AG08396 (cell line): ENCODE results near the gene ITPK1.

Source experiments
- DNase-seq: peaks from one replicate; pipeline ENCODE4 v3.0.0; 2012; ENCODE audit warnings: low spot score, mixed read lengths

The ITPK1 gene

DNA sequence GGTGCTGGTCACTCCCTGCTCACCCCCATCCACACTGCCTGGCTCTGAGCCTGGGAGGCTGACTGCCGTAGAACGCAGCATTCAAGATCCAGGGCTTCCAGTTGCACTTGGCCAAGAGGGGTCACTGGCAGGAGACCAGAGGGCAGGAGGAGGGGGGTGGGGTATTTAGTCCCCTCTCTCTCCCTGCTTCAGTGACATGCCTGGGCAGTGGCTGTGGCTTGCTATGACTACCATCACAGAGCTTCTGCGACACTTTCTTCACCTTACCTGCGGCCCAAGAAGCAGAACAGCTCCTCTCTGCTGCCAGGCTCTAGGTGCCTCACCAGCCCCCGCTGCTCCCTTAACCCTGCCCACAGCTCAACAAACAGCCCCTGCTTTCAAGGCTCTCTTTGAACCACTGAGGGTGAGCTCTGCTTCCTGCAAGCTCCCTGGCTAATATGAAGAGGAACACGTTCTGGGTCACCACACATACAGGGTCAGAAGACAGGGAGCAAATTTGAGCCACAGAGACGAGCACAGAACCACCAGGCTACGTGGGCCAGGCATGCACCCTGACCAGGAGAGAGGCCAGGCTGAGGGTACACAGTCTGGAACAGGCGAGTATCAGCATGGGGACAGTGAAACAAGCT lies 55.7 kb downstream of the ITPK1 start:
- no peak for DNase-seq

DNA sequence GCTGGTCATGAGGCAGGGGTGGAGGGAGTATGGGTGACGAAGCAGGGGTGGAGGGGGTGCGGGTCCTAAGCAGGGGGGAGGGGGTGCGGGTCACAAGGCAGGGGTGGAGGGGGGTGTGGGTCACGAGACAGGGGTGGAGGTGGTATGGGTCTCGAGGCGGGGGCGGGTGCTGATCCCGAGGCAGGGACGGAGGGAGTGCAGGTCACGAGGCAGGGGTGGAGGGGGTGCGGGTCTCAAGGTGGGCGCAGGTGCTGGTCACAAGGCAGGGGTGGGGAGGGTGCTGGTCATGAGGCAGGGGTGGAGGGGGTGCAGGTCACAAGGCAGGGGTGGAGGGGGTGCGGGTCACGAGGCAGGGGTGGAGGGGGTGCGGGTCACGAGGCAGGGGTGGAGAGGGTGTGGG lies 56.5 kb downstream of the ITPK1 start:
- DNase-seq = no peak

DNA sequence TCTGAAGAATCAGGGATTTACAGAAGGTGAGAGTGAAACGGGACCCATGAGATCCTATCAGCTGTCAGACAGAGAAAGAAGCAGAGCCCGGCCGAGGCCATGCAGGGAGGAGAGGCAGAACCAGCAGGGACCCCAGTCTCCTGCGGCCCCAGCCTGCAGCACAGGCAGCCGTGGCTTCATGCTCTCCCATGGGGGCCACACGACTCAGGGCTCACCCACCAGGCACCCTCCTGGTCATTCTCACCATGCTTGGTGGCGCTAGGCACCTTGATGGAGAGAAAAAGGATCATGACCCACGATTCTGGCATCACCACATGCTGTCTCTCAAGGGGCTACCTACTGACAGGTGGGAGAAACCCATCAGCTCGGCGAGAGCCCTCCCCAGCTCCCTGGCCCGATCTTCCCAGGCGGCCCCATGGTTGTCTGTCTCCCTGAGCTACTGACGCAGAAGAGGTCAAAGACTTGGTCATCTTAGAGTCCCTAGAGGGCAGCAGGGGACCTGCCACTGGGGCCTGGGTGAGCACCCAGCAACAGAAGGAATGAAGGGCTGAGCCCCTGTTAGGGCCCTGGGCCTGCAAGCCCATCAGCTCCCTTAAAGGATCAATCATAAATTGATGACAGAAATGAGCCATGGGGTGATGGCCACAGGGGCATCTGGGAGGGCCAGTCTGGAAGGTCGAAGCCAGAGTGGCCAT lies 58.0 kb downstream of the ITPK1 start:
- no peak for DNase-seq

DNA sequence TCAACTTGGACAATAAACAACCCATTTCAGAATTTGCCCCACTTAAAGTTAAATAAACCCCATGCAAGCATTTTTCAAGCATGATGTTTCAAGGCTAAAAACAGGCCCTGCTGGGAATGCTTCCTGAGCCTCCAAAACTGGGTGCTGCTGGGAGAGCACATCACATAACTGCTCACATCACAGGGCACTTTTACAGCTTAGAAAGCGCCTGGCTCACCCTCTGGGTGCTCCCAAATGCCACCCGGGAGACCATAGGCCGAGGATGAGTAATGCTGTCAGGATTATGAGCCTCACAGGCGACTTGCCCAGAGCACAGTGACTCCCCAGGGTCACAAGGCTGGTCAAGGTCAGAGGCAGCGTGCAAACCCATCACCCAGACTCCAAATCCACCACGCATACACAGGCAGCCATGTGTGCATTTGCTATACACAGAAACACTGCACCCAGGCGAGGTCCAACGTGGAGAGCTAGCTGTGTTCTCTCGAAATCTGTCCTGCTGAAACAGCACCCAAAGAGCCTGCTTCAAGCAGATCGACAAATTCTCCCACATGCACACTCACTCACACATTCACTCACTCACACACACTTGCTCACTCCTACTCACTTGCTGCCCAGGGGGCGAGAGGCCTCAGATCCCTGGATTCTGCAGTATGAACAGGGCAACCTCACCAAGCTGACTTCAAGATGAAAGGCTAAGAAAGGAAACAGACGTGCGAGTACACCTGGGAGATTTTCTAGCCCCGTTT lies 58.7 kb downstream of the ITPK1 start:
- peak; percentile 45 for DNase-seq

DNA sequence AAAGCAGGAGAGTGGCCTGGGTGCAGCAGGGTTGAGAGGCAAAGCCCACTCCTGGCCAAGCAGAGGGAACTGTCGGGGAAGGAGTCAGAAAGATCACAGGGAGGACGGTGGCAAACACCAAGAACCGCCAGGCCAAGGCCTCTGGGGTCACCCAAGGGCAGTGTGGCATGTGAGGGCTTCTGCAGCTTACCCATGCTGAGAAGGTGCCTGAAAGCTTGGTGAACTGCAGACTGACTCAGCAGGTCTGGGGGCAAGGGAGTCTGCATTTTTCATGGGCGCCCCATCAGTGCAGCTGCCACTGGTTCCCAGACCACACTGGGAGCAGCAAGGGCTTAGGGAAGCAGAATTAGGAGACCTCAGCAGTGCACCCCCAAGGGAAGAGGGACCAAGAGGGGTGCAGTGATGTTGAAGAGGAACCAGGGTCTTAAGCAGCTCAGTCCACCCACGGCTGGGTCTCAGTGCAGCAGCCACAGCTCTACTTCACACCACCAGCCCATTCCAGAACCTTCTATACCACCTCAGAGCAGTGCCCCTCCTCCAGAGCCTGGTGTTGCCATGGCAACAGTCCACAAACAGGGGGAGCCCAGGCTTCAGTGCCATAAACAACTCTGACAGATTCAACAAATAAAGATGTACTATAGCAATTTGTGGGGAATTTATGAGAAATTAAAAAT lies 59.4 kb downstream of the ITPK1 start:
- DNase-seq = peak; percentile 50

DNA sequence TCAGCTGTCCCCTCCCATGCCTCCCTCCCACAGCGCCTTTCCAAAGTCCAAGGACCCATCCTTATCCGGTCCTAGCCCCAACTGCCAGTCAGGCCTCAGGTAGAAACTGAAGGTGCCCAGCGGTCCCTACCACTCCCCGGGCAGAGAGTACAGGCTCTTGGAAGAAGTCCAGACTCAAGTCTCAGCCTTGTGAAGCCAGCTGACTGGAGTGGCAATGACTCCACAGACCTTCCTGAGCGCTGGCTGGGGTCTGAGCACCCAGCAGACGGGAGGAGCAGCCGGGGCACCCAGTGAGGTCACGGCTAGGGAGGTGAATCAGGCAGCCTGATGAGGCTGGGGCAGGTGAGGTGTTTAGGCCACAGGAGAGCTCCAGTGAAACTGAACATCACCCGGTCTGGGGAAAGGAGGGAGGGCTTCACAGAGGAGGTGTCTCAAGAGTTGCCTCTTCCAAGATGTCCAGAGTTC lies 60.0 kb downstream of the ITPK1 start:
- DNase-seq = no peak

DNA sequence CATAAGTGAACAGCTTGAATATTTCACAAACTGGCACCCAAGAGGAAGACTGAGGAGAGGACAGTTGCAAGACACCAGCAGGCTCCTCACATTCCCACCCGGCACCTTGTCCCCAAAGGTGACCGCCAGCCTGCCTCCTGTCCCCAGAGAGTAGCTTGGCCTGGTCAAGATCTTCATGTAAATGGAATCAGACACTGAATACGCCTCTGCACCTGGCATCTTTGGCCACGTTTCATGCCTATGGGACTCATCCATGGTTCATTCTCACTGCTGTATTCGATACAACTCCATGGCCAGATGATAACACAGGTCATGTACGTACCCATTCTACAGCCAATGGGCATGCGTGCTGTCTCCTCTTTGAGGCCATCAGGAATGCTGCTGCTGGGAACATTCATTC lies 60.8 kb downstream of the ITPK1 start:
- no peak for DNase-seq

DNA sequence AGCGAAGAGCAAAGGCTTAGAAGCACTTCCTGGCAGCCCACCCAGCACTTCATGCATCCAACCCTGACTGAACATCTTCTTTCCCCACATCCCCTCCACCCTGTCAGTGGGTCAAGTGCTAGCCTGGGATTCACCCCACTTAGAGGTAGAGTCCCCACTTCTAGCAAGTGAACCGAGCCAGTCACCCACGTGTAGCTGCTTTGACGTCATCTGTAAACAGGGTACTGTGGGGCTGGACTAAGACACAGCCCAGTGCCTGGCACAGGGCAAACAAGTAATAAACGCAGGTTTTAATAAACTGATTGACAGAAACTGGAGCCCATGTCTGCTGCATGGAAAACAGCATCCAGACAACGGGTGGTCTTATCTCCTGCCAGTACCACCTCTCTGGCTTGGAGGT lies 61.7 kb downstream of the ITPK1 start:
- no peak for DNase-seq

DNA sequence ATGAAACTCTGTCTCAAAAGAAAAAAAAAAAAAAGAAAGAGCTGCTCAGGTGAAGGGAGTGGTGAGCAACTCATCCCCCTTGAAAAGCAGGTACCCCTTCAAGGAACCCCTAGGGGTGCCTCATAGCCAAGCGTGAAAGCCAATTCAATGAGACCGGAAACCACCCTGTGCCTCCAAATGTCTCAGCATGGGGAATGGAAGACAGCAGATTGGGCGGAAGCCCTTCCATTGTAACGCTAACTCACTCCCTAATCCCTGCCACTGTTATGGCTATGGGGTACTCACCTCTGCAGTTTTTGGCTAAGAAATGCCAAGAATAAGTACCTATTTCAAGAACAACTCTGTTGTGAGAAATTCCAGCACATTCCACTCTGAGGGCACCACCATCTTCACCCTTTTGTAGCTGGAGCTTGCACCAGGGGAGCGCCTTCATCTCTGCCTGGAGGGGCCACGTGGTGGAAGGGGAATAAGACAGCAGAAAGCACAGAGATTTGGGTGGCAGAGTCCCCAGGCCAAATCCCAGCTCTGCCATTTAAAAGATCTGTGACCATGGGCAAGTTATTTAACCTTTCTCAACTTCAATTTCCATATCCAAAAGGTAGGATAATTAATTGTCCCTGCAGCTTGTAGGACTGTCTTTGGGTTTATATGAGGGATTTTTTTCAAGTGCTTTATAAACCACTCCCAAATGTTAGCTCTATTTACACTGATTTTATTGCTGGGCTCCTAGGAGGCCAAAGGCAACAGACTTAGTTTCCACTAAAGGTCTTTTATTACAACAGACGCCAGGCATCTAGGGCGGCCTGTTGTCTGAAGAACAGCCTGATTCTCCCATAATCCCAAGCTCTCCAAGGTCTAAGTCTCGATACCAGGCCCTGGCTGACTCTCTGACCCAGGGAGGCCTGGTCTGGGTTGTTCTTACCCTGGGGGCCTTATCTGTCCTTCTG lies 63.9 kb downstream of the ITPK1 start:
- no peak for DNase-seq

DNA sequence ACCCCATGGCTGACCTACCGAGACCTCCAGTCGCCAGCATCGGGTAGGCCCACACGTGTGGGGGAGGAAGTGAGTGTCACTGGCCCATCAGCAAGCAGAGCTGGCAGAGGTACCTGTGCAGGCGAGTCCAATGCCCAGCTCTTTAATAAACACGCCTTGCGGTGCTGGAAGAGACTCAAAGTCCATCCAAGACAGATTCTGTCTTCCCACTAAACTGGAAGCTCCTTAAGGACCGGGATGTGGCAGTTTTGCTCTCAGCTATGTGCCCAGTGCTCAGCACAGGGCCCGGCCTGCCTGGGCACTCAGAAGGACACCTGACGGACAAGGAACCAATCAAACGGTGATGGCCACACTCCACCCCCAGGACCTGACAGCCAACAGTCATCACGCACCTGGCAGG lies 65.0 kb downstream of the ITPK1 start:
- no peak for DNase-seq

DNA sequence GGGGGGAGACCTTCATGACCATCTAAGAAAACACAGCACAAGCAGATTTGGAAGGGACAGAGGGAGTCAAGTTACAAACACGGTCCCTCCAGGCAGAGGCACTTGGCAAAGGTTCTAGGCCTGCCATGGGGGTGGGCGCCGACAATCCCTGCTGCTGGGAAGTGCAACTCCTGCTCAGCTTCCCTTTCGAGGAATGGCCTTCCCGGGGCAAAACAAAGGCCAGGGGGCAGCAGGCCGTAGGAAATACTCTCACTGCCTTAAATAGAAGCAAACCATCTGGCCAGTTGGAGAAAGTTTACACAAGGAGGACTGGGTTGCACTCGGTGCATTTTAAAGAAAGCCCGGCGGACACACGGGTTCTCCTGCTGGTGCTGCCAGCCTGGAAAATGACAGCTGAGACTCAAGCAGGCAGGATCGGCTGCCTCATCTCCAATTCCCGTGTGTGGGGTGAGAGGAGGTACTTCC lies 65.8 kb downstream of the ITPK1 start:
- no peak for DNase-seq

DNA sequence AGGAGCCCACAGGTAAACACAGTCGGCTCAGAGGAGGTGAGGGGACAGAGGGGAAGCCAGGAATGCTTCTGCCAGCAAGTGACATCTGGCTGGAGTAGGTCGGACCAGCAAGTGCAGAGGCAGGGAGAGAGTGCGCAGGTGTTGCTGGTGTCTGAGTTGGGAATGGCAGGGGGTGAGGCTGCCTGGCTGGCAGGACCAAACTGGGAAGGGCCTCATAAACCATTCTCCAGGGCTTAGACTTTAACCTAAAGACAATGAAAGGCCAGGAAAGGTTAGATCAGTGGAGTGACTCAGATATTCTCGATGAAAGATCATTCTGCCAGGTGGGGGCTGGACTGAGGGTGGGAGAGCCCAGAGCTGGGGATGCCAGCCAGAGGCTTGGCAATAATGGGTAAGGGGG lies 66.4 kb downstream of the ITPK1 start:
- no peak for DNase-seq

DNA sequence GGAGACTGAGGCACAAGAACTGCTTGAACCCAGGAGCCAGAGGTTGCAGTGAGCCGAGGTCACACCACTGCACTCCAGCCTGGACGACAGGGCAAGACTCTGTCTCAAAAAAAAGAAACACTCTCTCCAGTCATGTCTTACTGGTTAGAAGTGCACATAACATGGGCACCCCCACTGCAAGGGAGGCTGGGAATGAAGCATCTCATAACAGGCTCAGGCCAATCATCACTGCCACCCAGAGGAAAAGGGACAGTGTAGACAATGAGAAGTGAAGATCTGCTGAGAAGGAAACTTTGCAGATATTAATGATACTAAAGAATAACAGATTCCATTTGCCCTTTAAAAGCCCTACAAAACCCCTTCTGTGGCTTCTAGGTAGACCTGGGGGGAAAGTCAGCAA lies 66.9 kb downstream of the ITPK1 start:
- no peak for DNase-seq

DNA sequence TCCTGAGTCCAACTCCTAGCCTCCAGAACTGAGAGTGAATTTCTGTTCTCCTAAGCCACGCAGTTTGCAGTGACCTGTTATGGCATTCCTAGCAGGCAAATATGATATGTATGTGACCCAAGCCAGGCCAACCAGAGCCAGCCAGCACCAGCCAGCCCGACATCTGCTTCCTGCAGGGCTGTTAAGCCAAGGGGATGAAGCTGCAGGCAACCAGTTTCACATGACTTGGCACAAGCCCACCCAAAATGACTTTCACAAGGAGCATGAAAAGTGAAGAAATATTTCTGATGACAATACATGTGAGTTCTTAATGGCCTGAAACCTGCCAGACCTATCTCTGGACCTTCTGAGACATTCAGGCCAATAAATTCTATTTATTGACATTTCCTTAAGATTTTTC lies 68.1 kb downstream of the ITPK1 start:
- DNase-seq = no peak

DNA sequence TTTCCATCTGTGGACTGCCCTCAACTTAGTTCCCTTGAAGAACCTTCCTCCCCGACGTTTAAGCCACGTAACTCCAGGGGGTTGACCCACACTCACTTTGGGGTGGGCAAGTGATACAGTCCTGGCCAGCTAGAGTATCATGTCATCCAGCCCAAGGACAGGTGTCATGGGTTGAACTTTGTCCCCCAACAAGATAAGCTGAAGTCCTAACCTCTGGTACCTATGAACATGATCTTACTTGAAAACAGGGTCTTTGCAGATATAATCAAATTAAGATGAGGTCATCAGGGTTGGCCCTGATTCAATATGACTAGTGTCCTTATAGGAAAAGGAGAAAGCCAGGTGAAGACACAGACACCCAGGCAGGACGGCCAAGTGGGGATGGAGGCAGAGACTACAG lies 68.6 kb downstream of the ITPK1 start:
- DNase-seq = no peak

DNA sequence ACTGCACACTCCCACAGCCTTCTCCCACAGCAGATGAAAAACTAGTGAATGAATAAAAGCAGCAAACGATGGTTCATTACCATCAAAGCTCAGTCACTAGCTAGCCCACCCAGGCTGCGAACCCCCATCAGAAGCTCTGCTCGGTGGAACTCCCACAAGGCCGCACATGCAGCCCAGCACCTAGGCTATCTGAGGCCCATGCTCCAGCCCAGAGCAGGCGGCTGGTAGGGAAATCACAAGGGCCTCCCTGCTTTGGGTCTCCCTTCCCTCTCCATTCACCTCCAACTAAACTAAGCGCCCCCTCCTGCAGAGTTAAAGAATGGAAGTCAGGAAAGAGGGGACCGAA lies 69.0 kb downstream of the ITPK1 start:
- no peak for DNase-seq

DNA sequence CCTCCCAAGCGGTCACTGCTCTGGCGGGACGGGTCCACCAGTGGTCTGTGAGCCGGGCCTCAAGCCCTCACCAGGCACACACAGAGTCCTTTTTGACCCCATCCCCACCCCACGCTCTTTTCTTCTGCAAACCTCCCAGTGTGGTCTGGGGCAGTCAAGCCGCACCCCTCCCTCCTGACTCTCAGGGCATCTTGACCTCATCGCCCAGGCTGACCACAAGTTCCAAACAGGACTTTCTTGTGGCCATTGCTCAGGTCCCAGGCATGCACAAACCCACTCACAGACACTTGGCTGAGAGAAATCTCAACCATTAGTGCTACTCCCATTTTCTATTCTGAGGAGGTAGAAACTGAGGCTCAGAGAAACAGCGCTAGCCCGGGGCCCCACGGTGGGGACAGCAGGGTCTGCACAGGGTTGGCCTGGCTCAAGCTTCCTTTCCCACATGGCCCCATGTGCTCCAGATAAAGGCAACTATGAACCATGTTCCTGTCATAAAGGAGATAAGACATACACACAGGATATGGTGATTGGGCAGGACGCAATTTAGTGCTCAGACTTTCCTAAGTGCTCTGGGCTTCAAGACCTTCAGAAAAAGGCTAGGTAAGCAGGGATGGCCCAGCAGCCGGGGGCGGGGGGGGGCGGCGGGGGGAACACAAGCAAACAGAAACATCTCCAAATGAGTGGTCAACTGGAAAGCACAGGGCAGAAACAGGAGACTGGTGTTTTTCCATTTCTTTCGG lies 69.6 kb downstream of the ITPK1 start:
- peak; percentile 87 for DNase-seq

DNA sequence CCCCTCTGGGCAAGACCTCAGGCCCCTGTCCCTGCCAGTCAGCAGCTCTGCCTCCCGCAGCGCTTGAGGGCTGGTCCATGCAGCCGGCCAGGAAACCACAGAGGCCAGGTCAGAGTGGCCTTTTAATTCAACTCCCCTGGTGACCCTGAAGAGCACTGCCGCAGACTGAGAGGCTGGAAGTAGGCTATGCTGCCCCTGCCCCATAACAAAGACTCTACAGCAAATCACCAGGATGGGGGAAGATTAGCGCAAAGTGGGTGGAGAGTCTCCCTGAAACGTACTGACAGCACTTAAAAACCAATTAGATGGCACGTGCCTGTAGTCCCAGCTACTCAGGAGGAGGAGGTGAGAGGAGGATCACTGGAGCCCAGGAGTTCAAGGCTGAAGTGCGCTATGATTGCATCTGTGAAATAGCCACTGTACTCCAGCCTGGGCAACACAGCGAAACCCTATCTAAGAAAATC lies 70.5 kb downstream of the ITPK1 start:
- no peak for DNase-seq

DNA sequence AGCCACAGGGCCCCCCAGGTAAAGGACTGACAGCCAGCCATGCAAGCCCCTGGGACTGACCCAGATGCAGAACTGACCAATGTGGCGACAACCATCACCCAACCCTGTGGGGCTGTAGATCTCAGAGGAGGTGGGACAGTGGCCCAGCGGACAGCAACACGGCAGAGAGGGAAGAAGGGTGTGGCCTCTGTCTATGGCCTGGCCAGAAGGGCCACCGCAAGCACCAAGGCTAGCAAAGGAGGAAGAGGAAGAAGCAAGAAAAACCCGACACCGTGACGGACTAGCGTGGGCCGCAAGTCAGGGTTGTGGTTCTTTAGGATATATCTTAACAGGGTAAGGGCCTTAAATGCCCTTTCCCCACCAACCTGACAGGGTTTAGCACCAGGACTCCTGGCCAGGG lies 71.2 kb downstream of the ITPK1 start:
- DNase-seq = no peak

DNA sequence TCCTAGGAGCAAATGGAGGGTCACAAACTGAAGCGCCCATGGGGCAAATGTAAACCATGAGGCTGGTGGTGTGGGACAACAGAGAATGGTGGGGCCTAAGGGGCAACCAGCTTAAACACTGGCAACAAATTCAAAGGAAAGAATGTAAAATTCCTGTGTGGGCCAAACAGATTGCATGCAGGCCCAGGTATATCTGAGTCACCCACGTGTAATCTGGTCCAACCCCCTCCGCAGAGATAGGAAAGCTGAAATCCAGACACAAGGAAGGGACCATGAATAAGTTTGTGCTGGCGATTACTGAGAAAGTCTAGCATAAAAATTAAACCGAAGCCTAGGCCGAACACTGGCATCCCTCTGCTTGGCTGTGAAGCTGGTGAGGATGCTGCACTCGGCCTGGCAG lies 71.6 kb downstream of the ITPK1 start:
- DNase-seq = no peak
